HG03571 (cell line): Measurements from ENCODE around the gene PCK1.

ENCODE experiments used
- ATAC-seq: cut with Tn5 transposase; IDR thresholded peaks from one replicate; pipeline ENCODE4 v1.9.1; 2021; ENCODE audit not compliant: unreplicated experiment

The PCK1 gene

GRCh38 chr20:57536120-57536708, 24.7 kb upstream of the PCK1 start:
- ATAC-seq = no peak

DNA sequence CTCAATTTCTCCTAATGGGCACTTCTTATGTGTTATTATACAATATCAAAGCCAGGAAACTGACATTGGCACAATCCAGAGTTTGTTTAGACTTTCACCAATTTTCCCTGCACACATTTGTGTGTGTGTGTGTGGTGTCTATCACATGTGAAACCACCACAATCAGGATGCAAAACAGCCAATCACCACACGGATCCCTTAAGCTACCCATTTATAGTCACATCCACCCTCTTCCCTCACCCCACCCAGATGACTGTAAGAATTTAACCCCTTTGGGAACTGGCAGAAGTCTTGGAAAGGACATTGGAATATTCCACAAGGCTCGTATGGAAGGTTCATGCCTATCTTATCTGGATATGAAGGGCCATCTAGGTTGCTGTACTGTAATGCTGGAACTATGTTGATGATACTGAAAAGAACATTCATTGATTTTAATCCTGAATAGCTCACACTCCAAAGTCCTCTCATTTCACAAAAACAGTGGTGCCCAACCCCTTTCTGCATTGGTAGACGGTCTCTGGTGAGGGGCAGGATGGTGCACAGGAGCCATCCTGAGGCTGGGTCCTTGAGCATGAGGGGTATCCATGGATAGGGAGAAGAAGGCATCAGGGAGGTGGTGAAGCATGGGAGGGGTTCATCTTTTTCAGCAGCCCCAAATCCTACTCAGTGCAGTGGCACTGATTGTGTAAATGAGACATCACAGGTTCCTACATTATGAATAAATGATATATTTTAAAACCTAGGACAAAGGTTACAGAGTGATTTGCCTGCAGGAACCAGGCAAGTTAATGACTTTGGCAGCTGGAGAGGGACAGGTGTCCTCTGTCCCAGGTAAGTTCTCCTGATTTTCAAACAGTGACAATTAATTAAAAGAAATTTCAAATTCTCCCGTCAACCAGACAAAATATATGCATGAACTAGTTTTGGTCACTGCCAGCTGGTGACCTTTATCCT, 23.9 kb upstream of the PCK1 start:
- no peak for ATAC-seq

GRCh38 chr20:57537822-57538221, 23.1 kb upstream of the PCK1 start:
- no peak for ATAC-seq

- no peak for ATAC-seq
Measured at GRCh38 chr20:57539889-57540288, 21.0 kb upstream of the PCK1 start.

DNA sequence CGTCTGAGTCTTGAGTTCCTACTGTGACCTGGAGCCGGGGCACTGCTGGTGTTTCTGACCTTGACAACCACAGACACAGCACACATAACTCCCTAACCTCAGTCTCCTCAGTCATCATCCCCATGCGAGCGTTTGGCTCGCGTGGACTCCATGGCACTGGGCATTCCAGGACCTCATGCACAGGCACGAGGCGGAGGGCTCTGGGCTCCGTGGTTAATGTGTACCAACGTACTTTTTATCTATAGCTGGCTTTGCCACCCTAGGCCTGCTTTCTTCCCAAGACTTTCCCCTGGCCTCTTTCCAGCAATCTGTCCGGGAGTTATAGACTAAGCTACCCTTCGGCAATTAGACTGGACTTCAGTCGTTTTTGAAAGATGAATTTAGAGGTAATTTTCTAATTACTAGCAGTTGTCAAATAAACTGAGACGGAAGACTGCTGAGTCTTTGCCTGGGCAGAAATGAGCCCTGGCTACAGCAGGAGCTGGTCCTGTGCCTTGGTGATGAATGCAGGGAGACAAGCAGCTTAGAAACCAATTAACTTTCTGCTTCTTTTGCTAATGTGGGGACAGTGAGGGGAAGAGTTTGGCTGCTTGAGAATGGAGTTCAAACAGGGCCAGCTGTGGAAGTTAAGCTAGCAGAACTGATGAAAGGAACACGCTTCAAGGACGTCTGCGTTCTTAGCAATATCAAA, 19.9 kb upstream of the PCK1 start:
- ATAC-seq = no peak

GRCh38 chr20:57543754-57544153, 17.2 kb upstream of the PCK1 start:
- no peak for ATAC-seq

GRCh38 chr20:57544838-57545564, 15.9 kb upstream of the PCK1 start:
- no peak for ATAC-seq

- ATAC-seq = no peak
Measured at GRCh38 chr20:57545927-57546662, 14.8 kb upstream of the PCK1 start.

GRCh38 chr20:57546956-57547649, 13.8 kb upstream of the PCK1 start:
- ATAC-seq = no peak

DNA sequence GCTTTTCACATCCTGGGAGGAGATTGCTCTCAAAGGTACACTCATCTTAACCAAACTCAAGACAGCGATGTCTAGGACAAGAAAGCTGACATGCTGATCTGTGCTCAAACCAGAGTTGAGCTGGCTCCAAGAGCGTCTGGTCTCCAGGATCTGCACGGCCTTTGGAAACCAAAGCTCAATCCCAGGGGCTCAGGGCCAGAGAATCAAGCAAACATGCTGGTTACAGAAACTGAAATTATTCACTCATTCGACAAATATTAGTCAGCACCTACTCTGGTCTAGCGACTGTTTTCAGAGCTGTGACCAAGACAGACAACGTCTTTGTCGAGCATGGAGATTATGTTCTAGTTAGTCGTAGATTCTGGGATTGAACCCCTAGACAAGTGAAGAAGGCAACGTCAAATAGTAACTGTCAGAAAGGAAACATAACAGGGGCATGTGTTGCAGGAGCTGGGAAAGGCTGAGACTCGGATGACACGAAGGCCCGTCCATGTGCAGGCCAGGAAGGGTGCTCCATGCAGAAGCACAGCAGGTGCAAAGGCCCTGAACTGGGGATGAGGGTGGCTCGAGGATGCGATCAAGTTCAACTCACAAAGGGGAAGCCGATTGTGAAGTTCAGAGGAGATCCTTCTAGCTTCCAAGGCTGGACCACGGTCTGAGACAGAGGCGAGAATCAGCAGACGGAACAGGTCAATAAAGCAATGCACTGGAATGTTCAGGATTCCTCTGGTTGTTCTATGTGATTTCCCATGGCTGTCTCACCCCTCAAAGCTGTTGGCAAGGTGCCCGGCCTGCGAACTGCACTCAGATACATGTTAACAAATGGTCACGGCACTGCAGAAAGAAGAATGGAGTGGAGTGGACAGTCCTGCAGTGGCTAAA, 12.5 kb upstream of the PCK1 start:
- ATAC-seq = no peak

DNA sequence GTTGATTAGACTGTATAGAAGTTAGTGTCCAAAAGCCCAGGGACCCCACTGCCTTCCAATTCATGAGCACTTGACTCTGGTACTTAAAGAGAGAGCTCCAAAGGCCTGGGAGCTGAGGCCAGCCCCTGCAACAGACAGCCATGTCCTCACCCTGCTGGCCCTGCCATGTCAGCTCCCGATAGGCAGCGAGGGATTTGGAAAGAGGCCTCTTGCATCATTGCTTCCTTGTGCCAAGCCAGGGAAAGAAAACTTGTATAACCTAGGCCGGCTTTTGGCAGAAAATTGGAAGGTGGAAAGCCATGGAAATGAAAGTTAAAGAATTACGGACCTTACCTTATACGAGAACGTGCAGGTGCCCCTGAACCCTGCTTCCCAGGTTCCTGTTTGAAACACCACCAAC, 8.4 kb upstream of the PCK1 start:
- ATAC-seq = no peak

DNA sequence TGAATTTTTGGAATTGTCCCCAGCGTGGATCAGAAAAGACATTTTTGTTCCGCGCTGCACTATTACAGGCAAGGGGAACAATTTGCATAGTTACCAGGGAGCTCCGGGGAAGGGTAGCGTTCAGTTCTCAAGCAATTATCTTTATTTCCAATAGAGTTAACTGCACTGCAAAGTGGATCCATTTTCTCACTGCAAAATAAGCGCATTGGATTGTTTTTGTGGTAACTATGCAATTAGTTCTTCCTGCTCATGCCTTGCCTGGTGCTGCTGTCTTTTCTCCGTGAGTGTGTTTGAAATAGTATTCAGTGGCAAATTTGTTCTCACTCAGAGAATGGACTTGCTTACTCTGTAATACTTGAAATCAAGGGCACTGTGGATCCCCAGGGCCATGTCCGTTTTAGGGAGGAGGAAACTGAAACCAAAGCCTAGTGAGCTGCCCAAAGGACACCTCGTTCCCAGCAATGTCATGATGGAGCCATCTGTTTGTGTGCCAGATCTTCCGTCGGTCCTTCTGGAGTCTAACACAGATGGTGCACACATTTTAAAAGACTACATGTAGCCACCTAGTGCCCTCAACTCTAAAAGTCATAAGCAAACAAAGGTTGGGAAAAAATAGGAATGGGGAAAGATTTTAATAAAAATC, 7.4 kb upstream of the PCK1 start:
- no peak for ATAC-seq

- ATAC-seq = no peak
Measured at GRCh38 chr20:57555457-57556184, 5.3 kb upstream of the PCK1 start.

DNA sequence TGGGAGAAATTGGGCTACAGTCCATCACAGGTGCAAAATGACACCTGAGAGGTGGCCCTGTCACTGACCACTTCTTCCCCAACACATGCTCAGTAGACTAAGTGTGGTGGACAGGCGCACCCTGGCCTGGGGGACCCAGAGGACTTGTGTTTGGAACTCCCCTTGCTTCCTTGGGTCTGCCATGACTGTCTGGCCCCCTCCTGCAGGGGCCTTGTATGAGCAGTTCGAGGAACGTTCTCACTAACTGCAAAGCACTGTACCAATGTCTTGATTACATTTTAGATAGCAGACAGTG, 4.0 kb upstream of the PCK1 start:
- no peak for ATAC-seq

- no peak for ATAC-seq
Measured at GRCh38 chr20:57557926-57558613, 2.8 kb upstream of the PCK1 start.

GRCh38 chr20:57558614-57559288, 2.2 kb upstream of the PCK1 start:
- ATAC-seq = no peak

DNA sequence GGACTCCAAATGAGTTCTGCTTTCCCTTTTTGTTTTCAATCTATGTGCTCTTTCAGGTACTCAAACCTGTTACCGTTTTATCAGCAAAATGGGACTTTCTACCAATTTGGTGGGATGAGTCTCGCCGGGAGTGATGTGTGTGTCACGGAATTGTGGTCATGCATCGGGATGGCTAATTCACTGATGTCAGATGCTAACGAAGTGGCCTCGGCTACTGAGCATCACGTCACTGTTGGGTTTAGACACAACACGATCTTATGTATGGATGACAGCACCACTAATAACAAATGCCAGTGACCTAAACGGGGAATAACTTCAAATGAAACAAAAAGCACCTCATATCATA, 1.6 kb upstream of the PCK1 start:
- no peak for ATAC-seq
